Measurements from ENCODE around the gene SERPINC1. TPM values are rescaled to one million over a fixed set of nuclear protein-coding genes. Genes with fewer than 3 reads are reported as not detected.

The SERPINC1 gene
- total RNA-seq, 2 donors from 2014 or later, result not detected

- no peaks in the 10 kb centered on the region for H3K36me3 ChIP-seq (replicated peaks in 1 of 2; ENCODE audit: insufficient read depth in 1 of 2, low read depth in 2 of 2)
Measured at GRCh38 chr1:173915596-173915995, 1.5 kb downstream of the SERPINC1 start.

GRCh38 chr1:173914366-173914871 lies 2.7 kb downstream of the SERPINC1 start:
- H3K36me3 ChIP-seq (replicated peaks in 1 of 2; ENCODE audit: insufficient read depth in 1 of 2, low read depth in 2 of 2), result no peaks in the 10 kb centered on the region
- no peak overlapping the region for H3K27ac ChIP-seq
- no peaks in the 10 kb centered on the region for H3K9me3 ChIP-seq
- 69 to 71% methylated on average over 13 of the region's 13 CpGs for WGBS, 2 donors
- no peak overlapping the region for H3K4me3 ChIP-seq
- no peaks in the 10 kb centered on the region for H3K4me1 ChIP-seq
- peak; percentile 31 to 70 (median 52) for DNase-seq
- no peak for TF ChIP-seq POLR2A (IDR thresholded peaks at IDR 0.05)
- peak; percentile 38 to 58 (median 40) for TF ChIP-seq CTCF (IDR thresholded peaks at IDR 0.05)
- peak; percentile 60 for ATAC-seq
- intact Hi-C loops (cut with DNase I), result no loop called here
- no peaks in the 10 kb centered on the region for H3K27me3 ChIP-seq

More at GRCh38 chr1:173915596-173915995, 1.5 kb downstream of the SERPINC1 start:
- H3K4me1 ChIP-seq, result no peaks in the 10 kb centered on the region
- H3K4me3 ChIP-seq, result no peak overlapping the region
- intact Hi-C loops (cut with DNase I), result no loop called here
- no peak overlapping the region for H3K27ac ChIP-seq
- no peaks in the 10 kb centered on the region for H3K27me3 ChIP-seq
- no peak for TF ChIP-seq CTCF (IDR thresholded peaks at IDR 0.05)
- no peak for TF ChIP-seq POLR2A (IDR thresholded peaks at IDR 0.05)
- WGBS, 2 donors, result 82 to 89% methylated on average over 2 of the region's 2 CpGs
- no peaks in the 10 kb centered on the region for H3K9me3 ChIP-seq
- ATAC-seq (no peak), DNase-seq (no peak)

GRCh38 chr1:173913111-173913510 lies 4.0 kb downstream of the SERPINC1 start:
- WGBS, 2 donors, result 92 to 93% methylated on average over 3 of the region's 3 CpGs
- no peak for DNase-seq
- intact Hi-C loops (cut with DNase I), result no loop called here
- Histone ChIP-seq H3K4me3 (no peak overlapping the region), H3K4me1 (no peaks in the 10 kb centered on the region), H3K36me3 (replicated peaks in 1 of 2; ENCODE audit: insufficient read depth in 1 of 2, low read depth in 2 of 2) (no peaks in the 10 kb centered on the region), H3K27me3 (no peaks in the 10 kb centered on the region), H3K9me3 (no peaks in the 10 kb centered on the region), H3K27ac (no peak overlapping the region)
- TF ChIP-seq CTCF (IDR thresholded peaks at IDR 0.05) (no peak), POLR2A (IDR thresholded peaks at IDR 0.05) (no peak)
- ATAC-seq, result no peak

- Histone ChIP-seq H3K4me1 (peaks cover 13% of the 10 kb centered on the region), H3K9me3 (no peaks in the 10 kb centered on the region), H3K36me3 (replicated peaks in 1 of 2; ENCODE audit: insufficient read depth in 1 of 2, low read depth in 2 of 2) (no peaks in the 10 kb centered on the region), H3K27ac (peak overlapping the region in 3 of 4 donors; percentile 22 to 33 (median 23)), H3K4me3 (no peak overlapping the region), H3K27me3 (no peaks in the 10 kb centered on the region)
- TF ChIP-seq CTCF (IDR thresholded peaks at IDR 0.05) (no peak), POLR2A (IDR thresholded peaks at IDR 0.05) (no peak)
- 29 to 33% methylated on average over 6 of the region's 6 CpGs for WGBS, 2 donors
- intact Hi-C loops (cut with DNase I), result no loop called here
- no peak for DNase-seq
- ATAC-seq, result no peak
Measured at GRCh38 chr1:173903827-173904531, 13.1 kb downstream of the SERPINC1 start.

- H3K4me1 ChIP-seq, result peaks cover 24% of the 10 kb centered on the region
- H3K27ac ChIP-seq, result no peak overlapping the region
- H3K27me3 ChIP-seq, result no peaks in the 10 kb centered on the region
- 74 to 78% methylated on average over 3 of the region's 3 CpGs for WGBS, 2 donors
- no peak for TF ChIP-seq CTCF (IDR thresholded peaks at IDR 0.05)
- TF ChIP-seq POLR2A (IDR thresholded peaks at IDR 0.05), result no peak
- DNase-seq, result no peak
- no peaks in the 10 kb centered on the region for H3K36me3 ChIP-seq (replicated peaks in 1 of 2; ENCODE audit: insufficient read depth in 1 of 2, low read depth in 2 of 2)
- intact Hi-C loops (cut with DNase I), result no loop called here
- no peak overlapping the region for H3K4me3 ChIP-seq
- no peaks in the 10 kb centered on the region for H3K9me3 ChIP-seq
- ATAC-seq, result no peak
Measured at GRCh38 chr1:173900992-173901391, 16.1 kb downstream of the SERPINC1 start.
